ENCODE measurements around the gene PFN1.

DNA sequence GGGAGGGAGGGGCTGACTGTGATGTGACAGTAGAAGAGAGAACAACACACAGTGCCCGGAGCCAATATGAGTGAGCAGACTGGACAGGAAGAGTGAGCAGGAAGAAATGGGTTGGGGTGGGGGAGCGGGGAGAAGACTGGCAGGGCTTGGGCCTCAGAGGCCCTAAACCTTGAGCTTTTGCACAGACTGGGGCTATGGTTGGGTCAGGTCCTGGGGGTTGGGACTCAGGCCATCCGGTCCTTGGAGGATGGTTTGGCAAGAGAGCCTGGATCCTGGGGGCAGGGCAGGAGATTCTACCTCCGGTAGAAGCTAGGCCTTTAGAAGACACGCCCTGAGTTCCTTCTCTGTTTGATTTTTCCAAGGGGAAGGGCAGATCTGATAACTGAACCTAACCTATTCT is 38.1 kb upstream of the PFN1 start:
- TF ChIP-seq CTCF (IDR thresholded peaks at IDR 0.05) (no peak), POLR2A (IDR thresholded peaks at IDR 0.05) (no peak), EP300 (IDR thresholded peaks at IDR 0.05) (no peak)
